ENCODE results near the gene COP1.

COP1 gene

GRCh38 chr1:176142973-176143372 lies 64.1 kb downstream of the COP1 start:
- DNase-seq (ENCODE audit: low spot score in 2 of 2) = no peak
- H3K27me3 ChIP-seq (ENCODE audit: low read depth) = no peaks in the 10 kb centered on the region
- no peaks in the 10 kb centered on the region for H3K36me3 ChIP-seq (replicated peaks)
- H3K4me1 ChIP-seq = no peaks in the 10 kb centered on the region
- no peak overlapping the region for H3K4me3 ChIP-seq
- in situ Hi-C loops (cut with MboI; ENCODE audit: low sequenced_read_pairs) = no loop called here
- H3K9me3 ChIP-seq = no peaks in the 10 kb centered on the region

- Histone ChIP-seq H3K4me3 (no peak overlapping the region), H3K4me1 (no peaks in the 10 kb centered on the region), H3K27me3 (ENCODE audit: low read depth) (no peaks in the 10 kb centered on the region), H3K36me3 (replicated peaks) (no peaks in the 10 kb centered on the region; the same call in 1 of the 2 replicates), H3K9me3 (no peaks in the 10 kb centered on the region)
- DNase-seq (ENCODE audit: low spot score in 2 of 2) = no peak
- in situ Hi-C loops (cut with MboI; ENCODE audit: low sequenced_read_pairs) = no loop called here
Observed at GRCh38 chr1:176141449-176141848, 65.6 kb downstream of the COP1 start.

GRCh38 chr1:176136891-176137290 lies 70.2 kb downstream of the COP1 start:
- Histone ChIP-seq H3K9me3 (no peaks in the 10 kb centered on the region), H3K36me3 (replicated peaks) (no peaks in the 10 kb centered on the region; the same call in 1 of the 2 replicates), H3K4me1 (no peaks in the 10 kb centered on the region), H3K27me3 (ENCODE audit: low read depth) (no peaks in the 10 kb centered on the region), H3K4me3 (no peak overlapping the region)
- no peak for DNase-seq (ENCODE audit: low spot score in 2 of 2)
- in situ Hi-C loops (cut with MboI; ENCODE audit: low sequenced_read_pairs) = no loop called here

- DNase-seq (ENCODE audit: low spot score in 2 of 2) = no peak
- H3K4me1 ChIP-seq = peaks cover 6% of the 10 kb centered on the region
- no peaks in the 10 kb centered on the region; the same call in 1 of the 2 replicates for H3K36me3 ChIP-seq (replicated peaks)
- in situ Hi-C loops (cut with MboI; ENCODE audit: low sequenced_read_pairs) = no loop called here
- H3K9me3 ChIP-seq = no peaks in the 10 kb centered on the region
- H3K27me3 ChIP-seq (ENCODE audit: low read depth) = no peaks in the 10 kb centered on the region
- H3K4me3 ChIP-seq = no peak overlapping the region
Observed at GRCh38 chr1:176134666-176135065, 72.4 kb downstream of the COP1 start.

GRCh38 chr1:176122282-176122681 lies 84.8 kb downstream of the COP1 start:
- Histone ChIP-seq H3K4me1 (no peaks in the 10 kb centered on the region), H3K27me3 (ENCODE audit: low read depth) (no peaks in the 10 kb centered on the region), H3K36me3 (replicated peaks) (no peaks in the 10 kb centered on the region; the same call in 1 of the 2 replicates), H3K9me3 (no peaks in the 10 kb centered on the region; the same call in none of the 2 replicates), H3K4me3 (no peak overlapping the region)
- in situ Hi-C loops (cut with MboI; ENCODE audit: low sequenced_read_pairs) = no loop called here
- no peak for DNase-seq (ENCODE audit: low spot score in 2 of 2)

GRCh38 chr1:176119549-176119948 lies 87.5 kb downstream of the COP1 start:
- DNase-seq (ENCODE audit: low spot score in 2 of 2) = peak in 1 of 2 experiments; percentile 22
- no peaks in the 10 kb centered on the region for H3K27me3 ChIP-seq (ENCODE audit: low read depth)
- H3K9me3 ChIP-seq = no peaks in the 10 kb centered on the region; the same call in none of the 2 replicates
- in situ Hi-C loops (cut with MboI; ENCODE audit: low sequenced_read_pairs) = no loop called here
- no peaks in the 10 kb centered on the region; the same call in 1 of the 2 replicates for H3K36me3 ChIP-seq (replicated peaks)
- no peak overlapping the region for H3K4me3 ChIP-seq
- no peaks in the 10 kb centered on the region for H3K4me1 ChIP-seq

GRCh38 chr1:176118985-176119384 lies 88.1 kb downstream of the COP1 start:
- Histone ChIP-seq H3K27me3 (ENCODE audit: low read depth) (no peaks in the 10 kb centered on the region), H3K9me3 (no peaks in the 10 kb centered on the region; the same call in 1 of the 2 replicates), H3K36me3 (replicated peaks) (no peaks in the 10 kb centered on the region; the same call in 1 of the 2 replicates), H3K4me3 (no peak overlapping the region), H3K4me1 (no peaks in the 10 kb centered on the region)
- in situ Hi-C loops (cut with MboI; ENCODE audit: low sequenced_read_pairs) = no loop called here
- no peak for DNase-seq (ENCODE audit: low spot score in 2 of 2)

- DNase-seq (ENCODE audit: low spot score in 2 of 2) = no peak
- no peak overlapping the region for H3K4me3 ChIP-seq
- no peaks in the 10 kb centered on the region for H3K36me3 ChIP-seq (replicated peaks)
- no peaks in the 10 kb centered on the region for H3K9me3 ChIP-seq
- no peaks in the 10 kb centered on the region for H3K27me3 ChIP-seq (ENCODE audit: low read depth)
- H3K4me1 ChIP-seq = no peaks in the 10 kb centered on the region
- in situ Hi-C loops (cut with MboI; ENCODE audit: low sequenced_read_pairs) = no loop called here
Observed at GRCh38 chr1:176111835-176112234, 95.3 kb downstream of the COP1 start.

- no peaks in the 10 kb centered on the region for H3K4me1 ChIP-seq
- no peaks in the 10 kb centered on the region for H3K9me3 ChIP-seq
- H3K4me3 ChIP-seq = no peak overlapping the region
- H3K36me3 ChIP-seq (replicated peaks) = no peaks in the 10 kb centered on the region; the same call in 1 of the 2 replicates
- DNase-seq (ENCODE audit: low spot score in 2 of 2) = no peak
- H3K27me3 ChIP-seq (ENCODE audit: low read depth) = no peaks in the 10 kb centered on the region
- in situ Hi-C loops (cut with MboI; ENCODE audit: low sequenced_read_pairs) = no loop called here
Observed at GRCh38 chr1:176110203-176110602, 96.9 kb downstream of the COP1 start.

- Histone ChIP-seq H3K9me3 (no peaks in the 10 kb centered on the region), H3K27me3 (ENCODE audit: low read depth) (no peaks in the 10 kb centered on the region), H3K4me1 (peaks cover 9% of the 10 kb centered on the region), H3K36me3 (replicated peaks) (no peaks in the 10 kb centered on the region; the same call in none of the 2 replicates), H3K4me3 (no peak overlapping the region)
- no peak for DNase-seq (ENCODE audit: low spot score in 2 of 2)
- in situ Hi-C loops (cut with MboI; ENCODE audit: low sequenced_read_pairs) = no loop called here
Observed at GRCh38 chr1:176102768-176103350, 104.2 kb downstream of the COP1 start.

- DNase-seq (ENCODE audit: low spot score in 2 of 2) = no peak
- Histone ChIP-seq H3K4me1 (peaks cover 9% of the 10 kb centered on the region), H3K36me3 (replicated peaks) (no peaks in the 10 kb centered on the region; the same call in none of the 2 replicates), H3K27me3 (ENCODE audit: low read depth) (no peaks in the 10 kb centered on the region), H3K9me3 (no peaks in the 10 kb centered on the region), H3K4me3 (no peak overlapping the region)
- in situ Hi-C loops (cut with MboI; ENCODE audit: low sequenced_read_pairs) = no loop called here
Observed at GRCh38 chr1:176101951-176102642, 105.0 kb downstream of the COP1 start.

GRCh38 chr1:176098560-176098959 lies 108.5 kb downstream of the COP1 start:
- DNase-seq (ENCODE audit: low spot score in 2 of 2) = no peak
- Histone ChIP-seq H3K27me3 (ENCODE audit: low read depth) (no peaks in the 10 kb centered on the region), H3K4me3 (no peak overlapping the region), H3K36me3 (replicated peaks) (no peaks in the 10 kb centered on the region; the same call in 1 of the 2 replicates), H3K4me1 (peaks cover 9% of the 10 kb centered on the region), H3K9me3 (no peaks in the 10 kb centered on the region)
- in situ Hi-C loops (cut with MboI; ENCODE audit: low sequenced_read_pairs) = no loop called here

- DNase-seq (ENCODE audit: low spot score in 2 of 2) = no peak
- H3K9me3 ChIP-seq = no peaks in the 10 kb centered on the region
- H3K27me3 ChIP-seq (ENCODE audit: low read depth) = no peaks in the 10 kb centered on the region
- in situ Hi-C loops (cut with MboI; ENCODE audit: low sequenced_read_pairs) = no loop called here
- H3K4me1 ChIP-seq = peaks cover 9% of the 10 kb centered on the region
- no peak overlapping the region for H3K4me3 ChIP-seq
- no peaks in the 10 kb centered on the region; the same call in 1 of the 2 replicates for H3K36me3 ChIP-seq (replicated peaks)
Observed at GRCh38 chr1:176096015-176096414, 111.1 kb downstream of the COP1 start.

GRCh38 chr1:176090766-176091165 lies 116.3 kb downstream of the COP1 start:
- no peak for DNase-seq (ENCODE audit: low spot score in 2 of 2)
- Histone ChIP-seq H3K4me3 (no peak overlapping the region), H3K27me3 (ENCODE audit: low read depth) (no peaks in the 10 kb centered on the region), H3K4me1 (peaks cover 12% of the 10 kb centered on the region), H3K9me3 (no peaks in the 10 kb centered on the region), H3K36me3 (replicated peaks) (no peaks in the 10 kb centered on the region)
- in situ Hi-C loops (cut with MboI; ENCODE audit: low sequenced_read_pairs) = no loop called here
